Jurkat, Clone E6-1 (cell line): ENCODE measurements around the gene PITPNM1.
"Not testable (repeated sequence)": the region's sequence is repeated elsewhere in the genome, so short reads cannot be mapped to it uniquely, and the experiment has no call there.

Experiments
- DNase-seq: peaks from one replicate; pipeline ENCODE4 v3.0.0-alpha.2; 2011; ENCODE audit warnings: low read depth, low spot score
- H3K4me3 ChIP-seq: 2 replicates; pipeline ENCODE4 v1.5.1; 2011; ENCODE audit warnings: mild to moderate bottlenecking, low read length, control low read depth, moderate library complexity

Gene PITPNM1

DNA sequence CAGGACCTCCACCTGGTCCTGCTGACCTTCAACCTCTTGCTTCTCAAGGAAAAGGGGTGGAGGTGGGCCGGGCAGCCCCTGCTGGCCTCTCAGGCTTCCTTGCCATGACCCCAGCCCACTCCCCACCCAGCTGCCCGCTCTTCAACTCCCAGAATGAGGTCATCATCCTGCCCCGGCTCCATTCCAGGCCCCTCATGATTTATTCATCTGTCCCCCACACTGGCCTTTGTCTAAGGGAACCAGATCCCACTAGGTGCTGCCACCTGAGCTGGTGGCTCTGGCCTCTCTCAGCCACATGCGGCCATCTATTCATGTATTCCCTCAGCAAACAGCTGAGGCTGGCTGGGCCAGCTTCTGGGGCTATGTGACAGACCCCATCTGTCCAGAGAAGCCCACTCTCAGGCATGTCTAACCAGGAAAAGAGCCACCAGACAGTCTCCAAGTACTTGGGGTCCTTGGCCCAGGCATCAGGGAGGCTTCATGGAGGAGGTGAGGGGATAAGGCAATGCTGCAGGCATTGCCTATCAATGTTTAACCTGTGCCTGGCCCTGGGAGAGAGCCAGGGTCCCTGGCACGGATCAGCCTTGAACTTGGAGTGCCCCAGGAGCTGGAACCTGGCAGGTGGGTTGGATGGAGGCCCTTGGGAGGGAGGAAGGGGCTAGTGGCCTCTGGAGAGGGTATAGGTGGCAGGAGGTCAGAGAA is 20.3 kb upstream of the PITPNM1 start:
- DNase-seq: no peak

DNA sequence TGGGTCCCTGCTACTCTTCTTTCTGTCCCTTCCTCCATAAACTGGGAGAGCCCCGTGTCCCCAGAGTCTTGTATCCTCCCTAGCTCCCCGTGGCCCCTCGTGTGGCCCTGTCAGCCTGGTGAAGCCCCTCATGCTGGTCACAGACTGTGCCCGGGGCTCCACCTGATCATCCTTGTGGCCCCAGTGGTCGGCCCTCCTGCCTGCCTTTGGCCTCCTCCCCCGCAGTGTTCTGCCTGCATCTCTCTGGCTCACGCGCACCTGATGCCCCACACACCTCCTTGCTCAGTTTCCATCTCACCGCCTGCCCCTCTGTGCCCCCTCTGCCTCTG is 19.3 kb upstream of the PITPNM1 start:
- H3K4me3 ChIP-seq: no peak overlapping the region
- DNase-seq: no peak

More for the DNA sequence above, 20.3 kb upstream of the PITPNM1 start:
- no peak overlapping the region for H3K4me3 ChIP-seq

DNA sequence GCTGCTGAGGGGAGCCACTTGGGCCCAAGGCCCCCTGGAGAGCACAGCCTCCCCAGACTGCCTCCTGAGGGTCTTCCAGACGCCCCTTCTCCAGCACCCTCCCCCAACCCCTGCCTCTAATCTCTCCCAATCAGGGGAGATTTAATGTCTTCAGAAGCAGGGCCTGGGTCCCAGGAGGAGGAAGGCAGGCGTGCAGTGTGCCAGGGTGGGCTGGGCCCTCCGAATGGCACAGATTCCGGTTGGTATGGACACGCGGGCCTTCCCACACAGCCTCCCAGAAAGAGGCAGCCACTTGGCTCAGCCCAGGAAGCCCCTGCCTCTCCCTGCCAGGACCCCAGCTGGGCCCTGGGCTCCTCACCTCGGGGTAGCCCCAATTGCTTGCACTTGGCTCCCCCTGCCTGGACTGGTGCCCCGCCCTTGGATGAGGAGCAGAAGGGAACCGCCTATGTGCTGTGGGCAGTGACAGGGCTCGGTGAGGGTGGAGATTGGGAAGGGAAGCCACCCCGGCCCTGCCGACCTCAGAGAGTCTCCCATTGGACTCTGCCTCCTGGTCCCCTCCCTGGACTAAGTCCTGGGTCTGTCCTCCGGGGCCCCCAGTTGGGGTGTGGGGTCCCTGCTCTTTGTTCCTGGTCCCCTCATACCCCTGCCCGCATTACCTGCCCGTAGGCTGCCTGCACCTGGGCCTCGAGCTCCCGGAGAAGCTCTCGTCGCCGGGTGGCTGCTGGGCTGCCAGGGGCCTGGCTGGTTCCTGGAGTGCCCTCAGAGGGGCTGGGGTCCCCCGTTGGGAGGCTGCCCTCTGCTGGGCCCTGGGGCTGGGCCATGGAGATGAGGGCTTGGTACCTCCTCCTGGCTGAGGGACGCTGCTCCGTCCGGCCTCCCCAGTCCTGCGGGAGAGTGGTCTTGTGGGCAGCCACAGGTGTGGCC is 18.7 kb upstream of the PITPNM1 start:
- H3K4me3 ChIP-seq: no peak overlapping the region
- DNase-seq: no peak

DNA sequence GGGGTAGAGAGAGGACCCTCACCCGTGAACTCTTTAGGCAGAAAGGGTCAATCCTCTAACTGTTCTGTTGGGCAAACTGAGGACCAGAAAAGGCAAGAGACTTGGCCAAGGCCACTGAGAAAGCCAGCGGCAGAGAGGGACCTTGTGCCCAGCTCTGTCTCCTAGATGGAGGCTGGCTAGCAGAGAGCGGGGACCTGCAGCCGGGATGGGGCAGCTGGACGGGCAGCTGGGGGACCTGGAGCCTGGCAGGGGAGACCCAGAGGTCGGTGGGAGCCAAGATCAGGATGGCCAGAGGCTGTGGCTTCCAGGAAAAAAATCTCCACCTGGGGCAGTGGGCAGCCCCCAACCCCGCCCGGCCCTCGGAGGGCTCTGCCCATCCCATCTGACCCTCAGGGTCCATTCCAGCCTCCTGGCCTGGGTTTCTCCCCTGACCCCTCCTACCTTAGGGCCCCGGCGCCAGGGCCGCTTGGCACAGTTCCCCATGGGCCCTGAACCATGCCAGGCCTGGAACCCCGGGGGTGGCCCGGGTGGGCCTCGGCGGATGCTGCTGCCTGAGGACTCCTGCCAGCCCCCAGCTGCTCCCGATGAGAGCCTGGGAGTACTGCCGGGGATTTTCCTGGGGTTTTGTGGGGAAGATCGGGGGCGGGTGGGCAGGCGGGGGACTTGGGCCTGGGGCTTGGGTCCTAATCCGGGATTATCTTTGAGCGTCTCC is 17.8 kb upstream of the PITPNM1 start, which contains the start of gene CABP2:
TSS of gene CABP2 (minus strand) at position 603 of the 712 bp plus-strand sequence. CDS start at position 483, 120 bp downstream.
- DNase-seq: no peak
- H3K4me3 ChIP-seq: no peak within 1 kb of the TSS

DNA sequence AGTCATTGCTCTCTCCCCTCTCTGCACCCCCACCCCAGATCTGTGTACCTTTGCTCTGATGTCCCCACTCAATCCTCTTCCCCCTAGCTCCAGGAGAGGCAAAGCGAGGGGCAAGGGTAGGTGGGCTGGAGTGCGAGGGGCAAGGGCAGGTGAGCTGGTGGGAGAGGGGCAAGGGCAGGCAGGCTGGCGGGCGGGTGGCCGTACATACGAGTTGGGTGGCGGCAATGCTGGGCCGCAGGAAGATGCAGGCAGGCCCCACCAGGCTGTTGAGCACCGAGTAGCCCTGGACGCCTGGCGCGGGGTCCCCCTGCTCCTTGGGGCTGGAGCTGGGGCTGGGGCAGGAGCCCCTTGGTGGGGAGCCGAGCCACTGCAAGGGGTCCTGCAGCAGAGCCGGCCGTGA is 17.2 kb upstream of the PITPNM1 start:
- H3K4me3 ChIP-seq: no peak overlapping the region
- no peak for DNase-seq

DNA sequence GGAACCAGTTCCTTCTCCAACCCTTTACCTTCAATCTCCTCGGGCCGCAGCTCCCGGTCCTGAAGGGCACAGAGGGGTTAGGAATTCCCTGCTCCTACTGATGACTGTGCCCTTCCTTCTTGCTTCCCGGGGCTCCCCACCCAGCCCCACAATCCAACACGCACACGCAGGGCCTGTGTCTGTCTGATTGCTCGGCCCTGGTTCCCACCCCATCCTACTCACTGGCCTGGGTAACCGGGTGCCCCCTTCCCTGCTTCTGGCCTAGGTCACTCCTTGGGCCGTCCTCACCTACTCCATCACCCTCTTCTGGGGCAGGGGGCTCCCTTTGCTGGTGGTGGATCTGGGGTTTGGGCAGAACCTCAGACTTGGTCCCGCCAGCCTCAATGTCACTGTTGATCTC is 16.8 kb upstream of the PITPNM1 start:
- no peak overlapping the region for H3K4me3 ChIP-seq
- no peak for DNase-seq

DNA sequence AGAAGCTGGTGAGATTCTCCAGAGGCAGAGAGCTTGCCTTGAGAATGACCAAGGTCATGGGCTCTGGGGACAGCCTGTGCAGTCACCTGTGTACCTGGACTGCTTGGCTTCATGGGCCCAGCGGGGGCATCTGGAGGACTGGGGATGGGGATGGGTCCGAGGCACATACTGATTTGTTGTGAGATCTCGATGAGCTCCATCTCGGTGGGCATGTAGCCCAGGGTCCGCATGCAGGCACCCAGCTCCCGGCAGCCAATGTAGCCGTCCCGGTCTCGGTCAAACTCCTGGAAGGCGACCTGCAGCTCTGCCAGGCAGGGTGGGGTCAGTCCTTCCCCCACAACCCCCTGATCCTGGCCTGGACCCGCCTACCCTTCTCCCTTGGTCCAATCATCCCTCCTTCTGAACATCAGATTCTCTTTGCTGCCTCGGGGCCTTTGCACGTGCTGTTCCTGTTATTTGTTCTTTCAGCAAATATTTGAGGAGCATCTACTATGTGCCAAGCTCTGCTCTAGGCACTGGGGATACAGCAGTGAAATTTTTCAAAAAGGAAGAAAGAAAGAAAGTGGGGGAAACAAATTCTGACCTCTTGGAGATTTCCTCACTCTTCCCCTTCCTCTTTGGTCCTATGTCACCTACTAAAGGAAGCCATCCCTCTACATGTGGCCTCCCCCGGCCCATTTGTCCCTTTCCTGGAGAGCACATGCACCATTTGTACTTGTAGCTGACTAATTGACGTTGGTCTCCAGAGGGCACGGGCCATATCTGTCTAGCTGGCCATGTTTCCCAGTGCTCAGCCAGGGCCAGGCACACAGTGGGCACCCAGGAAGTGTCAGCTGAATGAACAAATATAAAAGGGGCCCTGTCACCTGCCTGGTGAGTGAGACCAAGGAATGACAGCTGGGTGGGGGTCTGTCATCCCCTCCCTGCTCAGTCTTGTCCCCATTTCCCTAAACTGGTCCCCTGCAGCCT is 16.0 kb upstream of the PITPNM1 start:
- no peak overlapping the region for H3K4me3 ChIP-seq
- no peak for DNase-seq

DNA sequence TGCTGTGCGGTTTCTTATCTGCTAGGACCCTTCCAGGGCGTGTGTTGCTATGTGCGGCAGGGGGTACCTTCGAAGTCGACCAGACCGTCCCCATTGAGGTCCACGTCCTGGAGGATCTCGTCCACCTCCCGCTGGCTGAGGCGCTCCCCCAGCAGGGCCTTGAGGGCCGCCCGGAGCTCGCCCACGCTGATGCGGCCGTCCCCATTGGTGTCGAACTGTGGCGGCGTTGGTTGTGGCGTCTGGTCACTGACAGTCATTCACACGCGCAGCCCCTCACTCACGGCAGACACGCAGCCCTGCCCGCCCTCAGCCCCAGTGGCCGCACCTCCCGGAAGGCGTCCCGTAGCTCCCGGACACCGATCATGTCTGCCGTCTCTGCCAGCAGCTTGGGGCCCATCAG is 14.6 kb upstream of the PITPNM1 start:
- H3K4me3 ChIP-seq: no peak overlapping the region
- no peak for DNase-seq

DNA sequence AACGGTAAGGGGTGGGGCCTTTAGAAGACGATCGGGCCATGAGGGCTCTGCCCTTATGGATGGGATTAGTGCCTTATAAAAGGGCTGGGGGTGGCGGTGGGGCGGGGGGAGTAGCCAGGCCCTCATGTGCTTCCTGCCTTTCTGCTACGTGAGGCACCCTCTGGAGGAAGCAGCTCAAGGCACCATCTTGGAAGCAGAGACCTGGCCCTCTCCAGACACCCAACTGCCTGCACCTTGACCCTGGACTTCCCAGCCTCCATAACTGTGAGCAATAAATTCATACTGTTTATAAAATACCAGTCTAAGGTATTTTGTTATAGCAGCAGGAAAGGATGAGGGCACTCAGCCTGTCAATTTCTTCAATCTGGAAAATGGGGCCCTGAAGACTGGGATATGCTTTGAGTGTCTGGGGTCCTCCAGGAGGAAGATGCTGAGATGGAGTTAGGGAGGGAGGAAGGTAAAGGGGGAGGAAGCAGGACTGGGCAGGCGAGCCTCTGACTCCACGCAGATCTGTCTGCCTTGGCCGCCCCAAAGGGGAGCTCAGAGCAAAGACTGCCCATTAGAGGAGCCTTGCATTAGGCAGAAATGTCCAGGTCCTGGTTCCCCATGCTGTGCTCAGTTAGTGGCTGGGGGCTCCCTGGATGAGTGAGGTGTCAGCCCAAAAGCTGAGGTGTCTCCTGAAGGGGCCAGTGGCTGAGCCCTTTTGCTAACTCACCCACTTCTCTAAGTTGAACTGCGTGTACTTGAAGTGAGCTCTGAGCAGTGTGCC is 12.8 kb upstream of the PITPNM1 start:
- no peak overlapping the region for H3K4me3 ChIP-seq
- DNase-seq: no peak

DNA sequence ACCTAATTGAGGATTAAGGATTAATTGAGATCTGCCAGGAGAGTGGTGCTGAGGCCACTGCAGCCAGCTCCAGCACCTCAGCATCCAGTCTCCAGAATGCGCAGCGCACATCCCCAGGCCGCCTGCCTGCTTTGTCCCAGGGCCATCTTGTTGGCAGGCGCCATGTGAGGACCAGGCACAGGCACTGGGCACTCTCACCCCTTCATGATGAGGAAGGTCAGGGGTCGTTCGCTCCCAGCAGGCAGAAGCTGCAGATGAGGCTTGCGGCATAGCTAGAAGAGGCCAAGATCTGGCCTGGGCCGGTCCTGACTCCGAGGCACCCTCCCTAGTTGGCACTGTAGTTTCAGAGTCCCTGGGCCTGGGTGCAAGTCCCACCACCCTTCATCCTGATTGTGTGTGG is 11.6 kb upstream of the PITPNM1 start:
- no peak for DNase-seq
- no peak overlapping the region for H3K4me3 ChIP-seq

DNA sequence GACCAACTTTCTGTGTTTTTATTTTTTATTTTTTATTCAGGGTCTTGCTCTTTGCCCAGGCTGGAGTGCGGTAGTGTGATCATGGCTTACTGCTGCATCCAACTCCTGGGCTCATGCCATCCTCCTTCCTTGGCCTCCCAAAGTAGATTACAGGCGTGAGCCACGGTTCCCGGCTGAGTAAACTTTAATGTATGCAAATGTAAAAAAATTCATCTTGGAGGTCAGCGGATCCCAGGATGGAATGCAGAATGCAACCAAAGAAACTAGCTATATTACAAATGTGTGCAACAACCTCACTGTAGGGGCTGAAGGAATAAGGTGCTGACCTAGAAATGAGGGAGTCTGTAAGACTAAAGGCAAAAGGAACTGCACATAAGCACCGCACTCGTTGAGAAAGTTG is 9.0 kb upstream of the PITPNM1 start:
- no peak for DNase-seq
- H3K4me3 ChIP-seq: no peak overlapping the region

DNA sequence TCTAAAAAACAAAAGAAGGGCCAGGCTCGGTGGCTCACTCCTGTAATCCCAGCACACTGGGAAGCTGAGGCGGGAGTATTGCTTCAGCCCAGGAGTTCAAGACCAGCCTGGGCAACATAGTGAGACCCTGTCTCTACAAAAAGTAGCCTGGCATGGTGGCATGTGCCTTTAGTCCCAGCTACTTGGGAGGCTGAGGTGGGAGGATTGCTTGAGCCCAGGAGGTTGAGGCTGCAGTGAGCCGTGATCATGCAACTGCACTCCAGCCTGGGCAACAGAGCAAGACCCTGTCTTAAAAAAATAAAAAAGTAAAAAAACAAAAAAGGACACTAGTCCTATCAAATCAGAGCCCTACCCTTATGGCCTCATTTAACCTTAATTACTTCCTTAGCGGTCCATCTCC is 6.4 kb upstream of the PITPNM1 start:
- not testable (repeated sequence) for H3K4me3 ChIP-seq, DNase-seq

DNA sequence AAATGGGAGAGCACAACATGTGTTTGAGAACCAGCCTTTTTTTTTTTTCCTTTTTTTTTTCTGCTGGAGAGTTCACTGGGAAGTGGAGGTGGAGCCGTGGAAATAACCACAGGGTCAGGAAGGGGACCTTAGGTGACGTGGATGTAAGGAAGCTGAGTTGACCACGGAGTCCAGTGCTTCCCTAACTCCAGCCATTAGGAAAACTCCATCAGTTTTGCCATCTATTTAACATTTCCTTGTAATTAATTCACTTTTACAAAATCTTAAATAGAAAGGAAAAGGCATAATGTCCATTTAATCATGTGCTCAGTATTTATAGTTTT is 4.8 kb upstream of the PITPNM1 start:
- no peak for DNase-seq
- no peak overlapping the region for H3K4me3 ChIP-seq

DNA sequence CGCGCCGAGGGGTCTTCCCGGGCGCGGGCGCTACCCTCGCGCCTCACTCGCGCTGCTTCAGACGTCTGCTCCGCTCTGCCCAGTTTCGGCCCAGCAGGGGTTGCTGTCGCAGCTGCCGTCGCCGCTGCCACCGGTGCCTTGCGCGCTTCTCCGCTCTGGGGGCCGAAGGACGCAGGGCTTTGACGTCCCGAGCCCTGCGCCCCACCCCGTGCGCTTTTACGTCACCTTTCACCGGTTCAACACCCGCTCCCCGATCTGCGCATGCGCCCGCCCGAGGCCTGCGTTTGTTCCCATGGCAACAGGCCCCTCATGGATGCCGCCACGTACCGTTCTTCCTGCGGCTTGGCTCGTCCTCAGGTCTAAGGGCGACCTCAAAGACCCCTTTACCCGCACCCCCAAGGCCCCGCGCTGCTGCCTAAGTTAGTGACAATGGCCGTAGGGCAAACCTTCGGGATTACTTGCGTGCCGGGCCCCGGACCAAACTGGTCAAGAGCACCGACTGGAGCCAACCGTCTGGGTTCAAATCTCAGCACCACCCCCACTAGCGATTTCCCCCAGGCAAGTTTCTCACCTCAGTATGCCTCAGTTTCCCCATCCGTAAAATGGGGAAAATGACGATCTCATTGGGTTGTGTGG is 3.4 kb upstream of the PITPNM1 start:
- H3K4me3 ChIP-seq: peak overlapping the region; percentile 77
- peak; percentile 95 for DNase-seq

DNA sequence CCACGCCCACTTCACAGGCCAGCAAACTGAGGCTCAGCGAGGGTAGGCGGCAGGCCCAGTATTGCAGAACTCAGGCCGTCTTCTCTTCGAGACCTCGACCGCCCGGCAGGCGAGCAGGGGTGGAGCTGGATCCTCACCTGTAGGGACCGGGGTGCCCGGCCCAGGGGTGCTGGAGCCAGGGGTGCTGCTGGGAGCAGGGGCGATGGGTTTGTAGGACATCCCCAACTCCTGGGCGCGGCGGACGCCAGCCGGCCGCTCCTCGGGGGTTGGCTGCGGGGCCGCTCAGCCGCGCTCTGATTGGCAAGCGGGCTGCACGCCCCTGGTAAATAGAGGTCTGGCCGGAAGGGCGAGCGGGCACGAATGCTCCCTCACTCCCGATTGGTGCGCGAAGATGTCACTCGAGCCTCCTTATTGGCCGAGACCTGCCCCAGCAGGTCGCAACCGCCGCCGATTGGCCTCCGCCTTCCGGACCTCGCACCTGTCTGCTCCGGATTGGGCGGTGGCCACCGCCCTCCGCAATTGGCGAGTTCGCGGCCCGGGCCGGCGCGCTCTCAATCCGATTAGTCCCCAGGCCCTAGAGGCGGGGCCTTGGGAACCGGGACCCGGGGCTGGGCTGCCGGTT is 2.8 kb upstream of the PITPNM1 start, which contains the start of gene CDK2AP2:
TSS of gene CDK2AP2 (minus strand) at position 299 of the 622 bp plus-strand sequence. CDS start at position 219, 80 bp downstream.
- DNase-seq: peak; percentile 98
- peak within 1 kb of the TSS; percentile 77 for H3K4me3 ChIP-seq

DNA sequence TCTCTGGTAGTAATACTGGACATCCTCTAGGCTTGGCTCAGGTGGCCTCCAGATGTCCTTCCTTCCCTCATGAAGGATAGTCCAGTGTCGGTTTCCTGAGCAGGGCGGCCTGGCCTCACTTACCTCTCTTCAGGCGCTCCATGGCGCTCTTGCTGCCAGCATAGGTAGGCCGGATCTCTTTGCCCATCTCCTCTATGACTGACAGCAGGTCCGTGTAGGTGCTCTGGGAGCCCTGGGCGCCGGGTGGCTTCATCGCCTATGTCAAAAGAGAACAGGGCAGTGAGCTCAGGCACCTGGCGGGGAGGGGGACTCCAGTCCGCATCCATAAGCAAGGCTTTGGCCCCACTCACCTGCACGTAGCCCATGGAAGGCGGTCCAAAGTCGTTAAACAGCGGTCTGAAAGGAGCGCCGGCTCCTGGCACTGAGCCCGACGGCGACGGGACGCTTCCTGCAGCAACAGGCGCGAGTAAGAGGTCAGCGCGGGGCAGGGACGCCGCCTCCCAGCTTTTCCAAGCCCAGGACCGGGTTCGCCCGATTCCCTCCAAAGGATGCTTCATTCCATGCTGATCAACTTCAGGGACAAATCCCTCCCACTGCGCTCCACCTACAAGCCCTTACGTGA is 2.2 kb upstream of the PITPNM1 start:
- peak; percentile 52 for DNase-seq
- peak overlapping the region; percentile 77 for H3K4me3 ChIP-seq
